Astrocyte (in vitro differentiated cells and primary cell): ENCODE measurements around the gene KNDC1. TPM values are rescaled to one million over a fixed set of nuclear protein-coding genes. Genes with fewer than 3 reads are reported as not detected.
A peak's percentile ranks its signal among the peaks of the same experiment; 100 is the strongest.

Experiments used
- DNase-seq: peaks from one replicate; pipeline ENCODE4 v3.0.0-alpha.2; 2010; ENCODE audit warnings: low read depth
- FAIRE-seq: peaks from 2 replicates; lab custom pipeline; 2011; peaks lifted over from hg19 to GRCh38; lab: Jason Lieb, UNC
- H2AFZ ChIP-seq: 2 replicates; pipeline ENCODE4 v1.6.0; 2012; ENCODE audit warnings: low read depth, low read length, inconsistent platforms
- H3K27ac ChIP-seq: 2 replicates; pipeline ENCODE4 v1.5.1; 2011; ENCODE audit warnings: low read depth, low read length, inconsistent platforms
- H3K27me3 ChIP-seq: 2 replicates; pipeline ENCODE4 v1.6.0; 2011; ENCODE audit warnings: low read length, inconsistent platforms; ENCODE audit not compliant: insufficient read depth
- H3K36me3 ChIP-seq: 2 replicates; pipeline ENCODE4 v1.5.1; 2011; ENCODE audit warnings: low read length, inconsistent platforms; ENCODE audit not compliant: insufficient read depth
- H3K4me1 ChIP-seq: 2 replicates; pipeline ENCODE4 v1.5.1; 2011; ENCODE audit warnings: low read length, inconsistent platforms; ENCODE audit not compliant: insufficient read depth
- H3K4me2 ChIP-seq: 2 replicates; pipeline ENCODE4 v1.6.0; 2012; ENCODE audit warnings: low read length, inconsistent platforms
- H3K4me3 ChIP-seq: 2 replicates; pipeline ENCODE4 v1.5.1; 2011; ENCODE audit warnings: low read depth, mild to moderate bottlenecking, low read length, inconsistent platforms; ENCODE audit not compliant: insufficient read depth
- H3K79me2 ChIP-seq: 2 replicates; pipeline ENCODE4 v1.6.0; 2012; ENCODE audit warnings: mild to moderate bottlenecking, low read length, inconsistent platforms; ENCODE audit not compliant: insufficient read depth
- H3K9ac ChIP-seq: 2 replicates; pipeline ENCODE4 v1.6.0; 2012; ENCODE audit warnings: mild to moderate bottlenecking, low read length, inconsistent platforms
- H3K9me3 ChIP-seq: 2 replicates; pipeline ENCODE4 v1.5.1; 2012; ENCODE audit warnings: low read depth, mild to moderate bottlenecking, low read length, inconsistent platforms; ENCODE audit not compliant: insufficient read depth
- H4K20me1 ChIP-seq: 2 replicates; pipeline ENCODE4 v1.6.0; 2012; ENCODE audit warnings: low read length, inconsistent platforms; ENCODE audit not compliant: insufficient read depth
- H3K27ac Mint-ChIP-seq: one replicate; pipeline ENCODE4 v1.8.0; 2021; ENCODE audit warnings: mild to moderate bottlenecking, mixed read lengths; ENCODE audit not compliant: unreplicated experiment
- H3K27me3 Mint-ChIP-seq: one replicate; pipeline ENCODE4 v1.8.0; 2021; ENCODE audit warnings: low read depth, mixed read lengths; ENCODE audit not compliant: unreplicated experiment
- H3K36me3 Mint-ChIP-seq: one replicate; pipeline ENCODE4 v1.8.0; 2021; ENCODE audit warnings: low read depth, mixed read lengths; ENCODE audit not compliant: unreplicated experiment
- H3K4me1 Mint-ChIP-seq: one replicate; pipeline ENCODE4 v1.8.0; 2021; ENCODE audit warnings: low read depth, mixed read lengths; ENCODE audit not compliant: unreplicated experiment
- H3K4me3 Mint-ChIP-seq: one replicate; pipeline ENCODE4 v1.8.0; 2021; ENCODE audit warnings: mild to moderate bottlenecking, moderate library complexity, mixed read lengths; ENCODE audit not compliant: unreplicated experiment
- H3K9me3 Mint-ChIP-seq: one replicate; pipeline ENCODE4 v1.8.0; 2021; ENCODE audit warnings: mild to moderate bottlenecking, mixed read lengths; ENCODE audit not compliant: unreplicated experiment
- CTCF ChIP-seq: IDR thresholded peaks from 2 replicates; pipeline ENCODE4 v1.5.1; 2011; ENCODE audit warnings: low read depth, mild to moderate bottlenecking, inconsistent platforms, low read length, moderate library complexity; ENCODE audit not compliant: insufficient read depth
- EZH2 ChIP-seq: IDR thresholded peaks from 2 replicates; pipeline ENCODE4 v1.6.1; 2012; ENCODE audit warnings: mild to moderate bottlenecking, low read length, inconsistent platforms; ENCODE audit not compliant: insufficient read depth
- total RNA-seq: library from RNA; stranded (reverse); gene quantifications from 2 replicates; pipeline ENCODE4 v1.2.1, GENCODE V29; 2021

KNDC1 gene
- total RNA-seq, 1 donor from 2014 or later = 2.6 TPM

GRCh38 chr10:133237588-133238465 is 77.8 kb downstream of the KNDC1 start, which contains the start of gene VENTX:
Gene VENTX (plus strand): TSS chr10:133237855. CDS start chr10:133237915, 60 bp downstream.
- no peaks in the 10 kb centered on the region for H3K36me3 ChIP-seq
- no peaks in the 10 kb centered on the region for H3K79me2 ChIP-seq
- FAIRE-seq (no peak), DNase-seq (no peak)
- H2AFZ ChIP-seq = no peak within 1 kb of the TSS
- H3K4me2 ChIP-seq = peak within 1 kb of the TSS; percentile 8
- H3K4me3 ChIP-seq = no peak within 1 kb of the TSS
- no peaks in the 10 kb centered on the region for H3K9me3 Mint-ChIP-seq
- no peak within 1 kb of the TSS for H3K4me3 Mint-ChIP-seq
- H3K36me3 Mint-ChIP-seq = no peaks in the 10 kb centered on the region
- H3K4me1 Mint-ChIP-seq = no peaks in the 10 kb centered on the region
- no peaks in the 10 kb centered on the region for H4K20me1 ChIP-seq
- H3K27me3 ChIP-seq = peaks cover 42% of the 10 kb centered on the region
- no peaks in the 10 kb centered on the region for H3K4me1 ChIP-seq
- H3K27me3 Mint-ChIP-seq = peaks cover 60% of the 10 kb centered on the region
- TF ChIP-seq EZH2 = peak; percentile 46
- TF ChIP-seq CTCF = no peak
- no peak within 1 kb of the TSS for H3K27ac ChIP-seq
- no peak within 1 kb of the TSS for H3K9ac ChIP-seq
- no peaks in the 10 kb centered on the region for H3K9me3 ChIP-seq
- H3K27ac Mint-ChIP-seq = no peak within 1 kb of the TSS

- peaks cover 40% of the 10 kb centered on the region for H3K27me3 ChIP-seq
- no peaks in the 10 kb centered on the region for H3K4me1 ChIP-seq
- Mint-ChIP-seq H3K9me3 (no peaks in the 10 kb centered on the region), H3K27ac (no peak overlapping the region), H3K4me1 (no peaks in the 10 kb centered on the region), H3K4me3 (no peak overlapping the region), H3K27me3 (peaks cover 58% of the 10 kb centered on the region), H3K36me3 (no peaks in the 10 kb centered on the region)
- no peak overlapping the region for H3K9ac ChIP-seq
- DNase-seq (no peak), FAIRE-seq (no peak)
- no peaks in the 10 kb centered on the region for H3K79me2 ChIP-seq
- no peak overlapping the region for H3K27ac ChIP-seq
- H3K4me3 ChIP-seq = no peak overlapping the region
- H3K4me2 ChIP-seq = no peak overlapping the region
- TF ChIP-seq EZH2 = no peak
- no peak for TF ChIP-seq CTCF
- no peaks in the 10 kb centered on the region for H3K9me3 ChIP-seq
- no peaks in the 10 kb centered on the region for H4K20me1 ChIP-seq
- H2AFZ ChIP-seq = no peak overlapping the region
- no peaks in the 10 kb centered on the region for H3K36me3 ChIP-seq
Observed at GRCh38 chr10:133238466-133238804, 78.4 kb downstream of the KNDC1 start.

- Histone ChIP-seq H3K79me2 (no peaks in the 10 kb centered on the region), H4K20me1 (no peaks in the 10 kb centered on the region), H3K9ac (no peak overlapping the region), H3K4me3 (no peak overlapping the region), H3K9me3 (no peaks in the 10 kb centered on the region), H3K4me1 (no peaks in the 10 kb centered on the region), H3K36me3 (no peaks in the 10 kb centered on the region), H2AFZ (no peak overlapping the region), H3K4me2 (no peak overlapping the region), H3K27ac (no peak overlapping the region), H3K27me3 (peaks cover 34% of the 10 kb centered on the region)
- no peak overlapping the region for H3K4me3 Mint-ChIP-seq
- H3K27ac Mint-ChIP-seq = no peak overlapping the region
- no peaks in the 10 kb centered on the region for H3K36me3 Mint-ChIP-seq
- FAIRE-seq = no peak
- TF ChIP-seq EZH2 = no peak
- DNase-seq = no peak
- H3K27me3 Mint-ChIP-seq = peaks cover 48% of the 10 kb centered on the region
- no peaks in the 10 kb centered on the region for H3K4me1 Mint-ChIP-seq
- H3K9me3 Mint-ChIP-seq = no peaks in the 10 kb centered on the region
Observed at GRCh38 chr10:133239990-133240389, 80.0 kb downstream of the KNDC1 start.
